GM23248 (cell line): ENCODE measurements around the gene OR9Q1. TPM values are rescaled to one million over a fixed set of nuclear protein-coding genes. Genes with fewer than 3 reads are reported as not detected.

Experiments
- DNase-seq: peaks from one replicate; pipeline ENCODE4 v3.0.0-alpha.2; 2015
- H2AFZ ChIP-seq: fragments of 200-600 bp; sonication (generic); 2 replicates; pipeline ENCODE4 v1.6.1; 2016; ENCODE audit warnings: antibody characterized with exemption
- H3F3A ChIP-seq: fragments of 200-600 bp; sonication (generic); 2 replicates; pipeline ENCODE4 v1.6.1; 2016; ENCODE audit warnings: mild to moderate bottlenecking, antibody characterized with exemption, mixed run types; ENCODE audit not compliant: insufficient read depth
- H3K27ac ChIP-seq: fragments of 200-600 bp; sonication (generic); 2 replicates; pipeline ENCODE4 v1.5.1; 2016; ENCODE audit warnings: mild to moderate bottlenecking
- H3K27me3 ChIP-seq: fragments of 200-600 bp; sonication (generic); replicated peaks from 2 replicates; pipeline ENCODE4 v1.6.1; 2016; ENCODE audit warnings: mild to moderate bottlenecking; ENCODE audit not compliant: insufficient read depth
- H3K36me3 ChIP-seq: fragments of 200-600 bp; sonication (generic); 2 replicates; pipeline ENCODE4 v1.6.1; 2016; ENCODE audit warnings: low read depth, mild to moderate bottlenecking
- H3K4me1 ChIP-seq: fragments of 200-600 bp; sonication (generic); 2 replicates; pipeline ENCODE4 v1.6.1; 2016; ENCODE audit warnings: mild to moderate bottlenecking; ENCODE audit not compliant: insufficient read depth
- H3K4me2 ChIP-seq: fragments of 200-600 bp; sonication (generic); one replicate; pipeline ENCODE4 v1.6.1; 2016; ENCODE audit warnings: mild to moderate bottlenecking; ENCODE audit not compliant: unreplicated experiment
- H3K4me3 ChIP-seq: fragments of 200-600 bp; sonication (generic); 2 replicates; pipeline ENCODE4 v1.5.1; 2016; ENCODE audit warnings: mild to moderate bottlenecking
- H3K79me2 ChIP-seq: fragments of 200-600 bp; sonication (generic); 2 replicates; pipeline ENCODE4 v1.6.1; 2016; ENCODE audit warnings: mild to moderate bottlenecking; ENCODE audit not compliant: insufficient read depth
- H3K9ac ChIP-seq: fragments of 200-600 bp; sonication (generic); 2 replicates; pipeline ENCODE4 v1.6.1; 2016; ENCODE audit warnings: mild to moderate bottlenecking
- H3K9me2 ChIP-seq: fragments of 200-600 bp; sonication (generic); 2 replicates; pipeline ENCODE4 v1.6.1; 2016; ENCODE audit warnings: mixed run types, mild to moderate bottlenecking, moderate library complexity; ENCODE audit not compliant: insufficient read depth
- H3K9me3 ChIP-seq: fragments of 200-600 bp; sonication (generic); one replicate; pipeline ENCODE4 v1.6.1; 2017; ENCODE audit warnings: low read depth
- H4K20me1 ChIP-seq: fragments of 200-600 bp; sonication (generic); 2 replicates; pipeline ENCODE4 v1.6.0; 2016; ENCODE audit not compliant: insufficient read depth
- EZH2 ChIP-seq: fragments of 200-600 bp; sonication (generic); IDR thresholded peaks from 2 replicates; pipeline ENCODE4 v1.6.1; 2018; ENCODE audit warnings: antibody characterized with exemption, mild to moderate bottlenecking; ENCODE audit not compliant: insufficient read depth, poor library complexity, severe bottlenecking
- EZH2phosphoT487 ChIP-seq: fragments of 200-600 bp; sonication (generic); IDR thresholded peaks from 2 replicates; pipeline ENCODE4 v1.6.1; 2018; ENCODE audit warnings: antibody characterized with exemption, moderate library complexity, mild to moderate bottlenecking, low read depth; ENCODE audit not compliant: insufficient read depth
- WGBS, 2 experiments: methylation state at CpG; one replicate each; pipeline ENCODE4 v1.1.6; 2015 to 2017; ENCODE audit warnings: low lambda C conversion rate in 2 of 2, low coverage in 1 of 2; ENCODE audit errors: missing lambda C conversion rate in 2 of 2; 5-methylcytosine and 5-hydroxymethylcytosine counted together
- in situ Hi-C: fragments of 300-500 bp; cut with MboI; formaldehyde crosslinking; loops from 2 replicates; pipeline ENCODE4 v1.15.0; 2020
- polyA plus RNA-seq: library from polyadenylated mRNA; unstranded; fragments of >200 nt; fragmentation: Nextera tagmentation; extraction: Ambion mirVana; gene quantifications from 2 replicates; pipeline ENCODE4 v1.2.1, GENCODE V29; 2016
- small RNA-seq: library from RNA; depleted of rRNA; stranded (forward); fragments of <200 nt; gene quantifications from one replicate; pipeline ENCODE3, GENCODE V24; 2014; ENCODE audit warnings: low read depth, low replicate concordance
- total RNA-seq: library from RNA; depleted of rRNA; stranded (reverse); fragments of >200 nt; shearing (Covaris generic); gene quantifications from 2 replicates; pipeline ENCODE4 v1.2.3, GENCODE V29; 2014; rRNA removed

OR9Q1 gene
- total and polyA plus RNA-seq, 2 experiments from 2014 or later: not detected

DNA sequence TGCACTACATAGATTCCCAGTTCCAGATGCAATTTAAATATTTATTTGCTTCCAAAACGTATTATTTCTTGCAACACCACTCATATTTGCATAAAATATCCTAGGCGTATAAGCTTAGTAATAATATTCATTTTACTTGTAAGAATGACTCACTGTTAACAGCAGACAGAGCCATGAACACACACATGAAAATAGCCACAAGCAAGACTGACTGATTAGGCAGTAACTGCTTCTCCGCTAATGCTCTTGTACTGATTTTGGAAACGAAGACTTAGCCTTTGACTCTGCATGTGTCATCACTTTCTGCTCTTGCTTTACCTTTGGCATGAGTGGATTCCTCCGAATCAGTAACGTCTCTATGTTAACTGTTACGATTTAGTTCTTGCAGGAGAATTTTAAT is 199.0 kb downstream of the OR9Q1 start:
- DNase-seq: peak; percentile 56
- Histone ChIP-seq H3K79me2 (no peaks in the 10 kb centered on the region), H3K9ac (no peak overlapping the region), H2AFZ (no peak overlapping the region), H3K27me3 (no peaks in the 10 kb centered on the region), H3K9me2 (no peaks in the 10 kb centered on the region), H3K36me3 (no peaks in the 10 kb centered on the region), H3K4me2 (no peak overlapping the region), H3K27ac (no peak overlapping the region), H3F3A (no peaks in the 10 kb centered on the region), H3K4me1 (no peaks in the 10 kb centered on the region), H3K4me3 (no peak overlapping the region), H4K20me1 (no peaks in the 10 kb centered on the region), H3K9me3 (no peaks in the 10 kb centered on the region)
- TF ChIP-seq EZH2phosphoT487 (no peak), EZH2 (no peak)
- 42% methylated on average over 7 of the region's 7 CpGs for WGBS, 2 experiments
- in situ Hi-C loops: no loop called here

DNA sequence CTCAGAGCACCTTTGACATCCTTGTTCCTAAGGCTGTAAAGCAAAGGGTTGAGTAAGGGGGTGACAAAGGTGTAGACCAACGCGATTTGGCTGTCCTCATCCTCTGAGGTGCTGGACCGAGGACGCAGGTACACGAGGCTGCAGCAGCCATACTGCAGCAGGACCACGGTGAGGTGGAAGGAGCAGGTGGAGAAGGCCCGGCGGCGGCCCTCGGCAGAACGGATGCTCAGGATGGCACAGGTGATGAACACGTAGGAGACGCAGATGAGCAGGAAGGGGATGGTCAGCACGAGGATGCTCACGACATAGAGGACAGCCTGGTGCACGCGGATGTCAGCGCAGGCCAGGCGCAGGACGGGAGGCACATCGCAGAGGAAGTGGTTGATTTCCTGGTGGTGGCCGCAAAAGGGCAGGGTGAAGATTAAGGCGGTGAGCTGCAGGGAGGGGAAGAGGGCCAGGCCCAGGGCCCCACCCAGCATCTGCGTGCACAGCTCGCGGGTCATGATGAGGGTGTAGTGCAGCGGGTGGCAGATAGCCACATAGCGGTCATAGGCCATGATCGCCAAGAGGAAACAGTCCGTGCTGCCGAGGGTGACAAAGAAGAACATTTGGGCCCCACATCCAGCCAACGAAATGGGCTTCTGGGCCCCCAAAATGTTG is 204.4 kb downstream of the OR9Q1 start:
- Histone ChIP-seq H3K27me3 (no peaks in the 10 kb centered on the region), H3K4me1 (no peaks in the 10 kb centered on the region), H2AFZ (no peak overlapping the region), H3K9me3 (no peaks in the 10 kb centered on the region), H3K9me2 (peaks cover 4% of the 10 kb centered on the region; the same call in 1 of the 2 replicates), H3F3A (no peaks in the 10 kb centered on the region), H4K20me1 (no peaks in the 10 kb centered on the region), H3K36me3 (no peaks in the 10 kb centered on the region), H3K27ac (no peak overlapping the region), H3K9ac (no peak overlapping the region), H3K79me2 (no peaks in the 10 kb centered on the region), H3K4me2 (no peak overlapping the region), H3K4me3 (no peak overlapping the region)
- TF ChIP-seq EZH2phosphoT487 (no peak), EZH2 (no peak)
- in situ Hi-C loops: no loop called here
- no peak for DNase-seq
- WGBS, 2 experiments: 66 to 67% methylated on average over 32 of the region's 32 CpGs

Small RNAs within 50 kb of the gene (small RNA-seq; reads per million reads assigned to genes)
- gene RNU6-899P: not detected

Other genes with a start within 250 kb of the OR9Q1 start
- gene OR6Q1, start 7.1 kb downstream of the OR9Q1 start, total RNA-seq: not detected in 2 replicates
- gene OR6Q1, start 7.1 kb downstream of the OR9Q1 start, polyA plus RNA-seq: not detected in 2 replicates
- gene OR9I1, start 101.6 kb downstream of the OR9Q1 start, total RNA-seq: not detected in 2 replicates
- gene OR9I1, start 101.6 kb downstream of the OR9Q1 start, polyA plus RNA-seq: not detected in 2 replicates
- not detected in 2 replicates for gene OR9Q2, start 165.2 kb downstream of the OR9Q1 start, total RNA-seq
- gene OR9Q2, start 165.2 kb downstream of the OR9Q1 start, polyA plus RNA-seq: not detected in 2 replicates
- gene OR1S2, start 180.3 kb downstream of the OR9Q1 start, total RNA-seq: not detected in 2 replicates
- not detected in 2 replicates for gene OR1S2, start 180.3 kb downstream of the OR9Q1 start, polyA plus RNA-seq
- gene OR1S1, start 188.8 kb downstream of the OR9Q1 start, total RNA-seq: not detected in 2 replicates
- not detected in 2 replicates for gene OR1S1, start 188.8 kb downstream of the OR9Q1 start, polyA plus RNA-seq
- not detected in 2 replicates for gene OR10Q1, start 205.0 kb downstream of the OR9Q1 start, total RNA-seq
- not detected in 2 replicates for gene OR10Q1, start 205.0 kb downstream of the OR9Q1 start, polyA plus RNA-seq
- gene OR10W1, start 244.4 kb downstream of the OR9Q1 start, total RNA-seq: not detected in 2 replicates
- gene OR10W1, start 244.4 kb downstream of the OR9Q1 start, polyA plus RNA-seq: not detected in 2 replicates